HL-60/S4 treated with phorbol 12-myristate 13-acetate at 8.2 ng/mL for 4 days and 3 days (cell line): ENCODE results near the gene MAP3K2.

Experiments
- in situ Hi-C: fragments of 300-500 bp; cut with MboI; formaldehyde crosslinking; loops from 2 replicates; pipeline ENCODE4 v1.15.0; 2022; ENCODE audit warnings: low sequenced_read_pairs

Gene MAP3K2

GRCh38 chr2:127387655-127388422 lies at the start of gene MAP3K2:
MAP3K2 (minus strand) TSS chr2:127387975; CDS start chr2:127343129, 44,846 bp downstream.
- in situ Hi-C loops = no loop called here

GRCh38 chr2:127437056-127437455 lies 49.3 kb upstream of the MAP3K2 start:
- in situ Hi-C loops = no loop called here

- in situ Hi-C loops = no loop called here
Observed at GRCh38 chr2:127434515-127434914, 46.7 kb upstream of the MAP3K2 start.

GRCh38 chr2:127431408-127432023 lies 43.7 kb upstream of the MAP3K2 start:
- in situ Hi-C loops = no loop called here

- in situ Hi-C loops = no loop called here
Observed at GRCh38 chr2:127429844-127430425, 42.2 kb upstream of the MAP3K2 start.

- in situ Hi-C loops = no loop called here
Observed at GRCh38 chr2:127429291-127429690, 41.5 kb upstream of the MAP3K2 start.

GRCh38 chr2:127428815-127429109 lies 41.0 kb upstream of the MAP3K2 start:
- in situ Hi-C loops = no loop called here

- in situ Hi-C loops = no loop called here
Observed at GRCh38 chr2:127428057-127428814, 40.5 kb upstream of the MAP3K2 start.

- in situ Hi-C loops = no loop called here
Observed at GRCh38 chr2:127427376-127428056, 39.7 kb upstream of the MAP3K2 start.

- in situ Hi-C loops = no loop called here
Observed at GRCh38 chr2:127426501-127427354, 39.0 kb upstream of the MAP3K2 start.

GRCh38 chr2:127425540-127426490 lies 38.0 kb upstream of the MAP3K2 start:
- in situ Hi-C loops = no loop called here

- in situ Hi-C loops = no loop called here
Observed at GRCh38 chr2:127424598-127425520, 37.1 kb upstream of the MAP3K2 start.

GRCh38 chr2:127423880-127424279 lies 36.1 kb upstream of the MAP3K2 start:
- in situ Hi-C loops = no loop called here

GRCh38 chr2:127423478-127423843 lies 35.7 kb upstream of the MAP3K2 start:
- in situ Hi-C loops = no loop called here

- in situ Hi-C loops = no loop called here
Observed at GRCh38 chr2:127422559-127423477, 35.0 kb upstream of the MAP3K2 start.

- in situ Hi-C loops = no loop called here
Observed at GRCh38 chr2:127421871-127422558, 34.2 kb upstream of the MAP3K2 start.
